ENCODE data around the gene PERM1.

- TF ChIP-seq CTCF (IDR thresholded peaks at IDR 0.05; ENCODE audit: insufficient read depth, low read length, poor library complexity, severe bottlenecking), result no peak
- no peak for TF ChIP-seq EZH2phosphoT487 (conservative IDR thresholded peaks at IDR 0.05; ENCODE audit: low read length)
Observed at GRCh38 chr1:995665-996633, 14.1 kb upstream of the PERM1 start.

Measured in SU-DHL-6 (cell line).